ENCODE results near the gene PHAF1.

DNA sequence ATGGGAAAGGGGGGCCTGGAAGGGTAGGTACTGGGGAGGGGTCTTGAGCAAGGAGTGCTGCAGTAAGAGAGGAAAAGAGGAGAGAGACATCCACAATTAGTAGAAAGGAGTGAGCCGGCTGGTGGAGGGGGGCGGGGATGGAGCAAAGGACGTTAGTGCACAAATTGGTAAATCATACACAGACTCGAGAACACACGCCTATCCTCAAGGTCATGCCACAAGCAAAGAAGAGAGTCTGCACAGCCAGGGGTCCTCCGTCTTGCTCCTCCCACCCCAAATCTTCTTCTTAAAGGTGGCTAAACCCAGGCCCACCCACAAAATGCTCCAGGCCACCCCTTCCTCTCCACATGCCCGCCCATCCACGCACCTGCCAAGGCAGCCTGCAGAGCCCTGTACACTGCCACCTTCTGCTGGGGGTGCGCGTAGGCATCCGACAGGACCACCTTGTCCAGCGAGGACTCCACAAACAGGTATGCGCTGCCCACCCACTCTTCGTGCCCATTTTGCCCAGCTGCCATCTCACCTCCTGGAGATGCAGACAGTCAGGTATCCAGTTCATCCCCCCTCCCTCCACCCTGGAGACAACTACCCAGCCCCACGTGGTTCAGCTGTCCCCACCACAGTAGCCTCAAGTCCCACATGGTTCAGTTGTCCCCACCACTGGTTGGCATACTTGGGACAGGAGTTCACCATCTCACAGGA is 46.6 kb downstream of the PHAF1 start:
- no peak for TF ChIP-seq POLR2A (IDR thresholded peaks at IDR 0.05)
- TF ChIP-seq, protein P1, sequence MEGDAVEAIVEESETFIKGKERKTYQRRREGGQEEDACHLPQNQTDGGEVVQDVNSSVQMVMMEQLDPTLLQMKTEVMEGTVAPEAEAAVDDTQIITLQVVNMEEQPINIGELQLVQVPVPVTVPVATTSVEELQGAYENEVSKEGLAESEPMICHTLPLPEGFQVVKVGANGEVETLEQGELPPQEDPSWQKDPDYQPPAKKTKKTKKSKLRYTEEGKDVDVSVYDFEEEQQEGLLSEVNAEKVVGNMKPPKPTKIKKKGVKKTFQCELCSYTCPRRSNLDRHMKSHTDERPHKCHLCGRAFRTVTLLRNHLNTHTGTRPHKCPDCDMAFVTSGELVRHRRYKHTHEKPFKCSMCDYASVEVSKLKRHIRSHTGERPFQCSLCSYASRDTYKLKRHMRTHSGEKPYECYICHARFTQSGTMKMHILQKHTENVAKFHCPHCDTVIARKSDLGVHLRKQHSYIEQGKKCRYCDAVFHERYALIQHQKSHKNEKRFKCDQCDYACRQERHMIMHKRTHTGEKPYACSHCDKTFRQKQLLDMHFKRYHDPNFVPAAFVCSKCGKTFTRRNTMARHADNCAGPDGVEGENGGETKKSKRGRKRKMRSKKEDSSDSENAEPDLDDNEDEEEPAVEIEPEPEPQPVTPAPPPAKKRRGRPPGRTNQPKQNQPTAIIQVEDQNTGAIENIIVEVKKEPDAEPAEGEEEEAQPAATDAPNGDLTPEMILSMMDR (IDR thresholded peaks at IDR 0.05) = no peak

Data from Peyer's patch (tissue), 4 donors.